ENCODE results near the gene METTL23.
A peak's percentile ranks its signal among the peaks of the same experiment; 100 is the strongest.
"Not testable (repeated sequence)": the region's sequence is repeated elsewhere in the genome, so short reads cannot be mapped to it uniquely, and the experiment has no call there.

The METTL23 gene

DNA sequence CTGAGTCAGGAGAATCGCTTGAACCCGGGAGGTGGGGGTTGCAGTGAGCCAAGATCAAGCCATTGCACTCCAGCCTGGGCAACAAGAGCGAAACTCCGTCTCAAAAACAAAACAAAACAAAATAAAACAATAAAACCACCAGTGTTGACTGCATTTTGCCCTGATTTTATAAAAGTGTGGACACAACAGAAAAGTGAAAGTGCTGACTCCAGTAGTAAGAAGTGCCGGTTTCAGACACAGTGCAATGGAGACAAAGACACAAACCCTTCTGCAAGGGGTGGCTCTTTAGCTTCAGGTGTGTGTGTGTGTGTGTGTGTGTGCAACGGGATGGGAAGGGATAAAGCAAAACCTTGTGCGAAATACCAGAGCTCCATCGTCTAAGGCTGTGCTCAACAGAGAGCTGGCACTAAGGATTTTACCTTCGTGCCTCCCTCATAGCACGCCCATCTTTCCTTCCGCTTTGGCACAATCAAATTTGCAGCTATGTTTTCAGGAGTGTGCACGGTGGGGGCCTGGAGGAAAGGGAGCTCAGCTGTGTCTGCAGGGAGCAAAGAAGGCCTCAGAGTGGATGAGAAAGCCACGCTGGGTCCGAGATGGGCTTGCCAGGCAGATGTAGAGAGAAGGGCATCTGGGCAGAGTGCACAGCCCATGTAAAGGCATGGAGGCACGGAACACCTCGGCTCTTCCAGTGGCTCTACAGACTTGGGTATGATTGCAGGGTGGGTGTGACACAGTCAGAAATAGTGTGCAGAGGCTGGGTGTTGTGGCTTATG is 31.4 kb upstream of the METTL23 start:
- no peak for DNase-seq

DNA sequence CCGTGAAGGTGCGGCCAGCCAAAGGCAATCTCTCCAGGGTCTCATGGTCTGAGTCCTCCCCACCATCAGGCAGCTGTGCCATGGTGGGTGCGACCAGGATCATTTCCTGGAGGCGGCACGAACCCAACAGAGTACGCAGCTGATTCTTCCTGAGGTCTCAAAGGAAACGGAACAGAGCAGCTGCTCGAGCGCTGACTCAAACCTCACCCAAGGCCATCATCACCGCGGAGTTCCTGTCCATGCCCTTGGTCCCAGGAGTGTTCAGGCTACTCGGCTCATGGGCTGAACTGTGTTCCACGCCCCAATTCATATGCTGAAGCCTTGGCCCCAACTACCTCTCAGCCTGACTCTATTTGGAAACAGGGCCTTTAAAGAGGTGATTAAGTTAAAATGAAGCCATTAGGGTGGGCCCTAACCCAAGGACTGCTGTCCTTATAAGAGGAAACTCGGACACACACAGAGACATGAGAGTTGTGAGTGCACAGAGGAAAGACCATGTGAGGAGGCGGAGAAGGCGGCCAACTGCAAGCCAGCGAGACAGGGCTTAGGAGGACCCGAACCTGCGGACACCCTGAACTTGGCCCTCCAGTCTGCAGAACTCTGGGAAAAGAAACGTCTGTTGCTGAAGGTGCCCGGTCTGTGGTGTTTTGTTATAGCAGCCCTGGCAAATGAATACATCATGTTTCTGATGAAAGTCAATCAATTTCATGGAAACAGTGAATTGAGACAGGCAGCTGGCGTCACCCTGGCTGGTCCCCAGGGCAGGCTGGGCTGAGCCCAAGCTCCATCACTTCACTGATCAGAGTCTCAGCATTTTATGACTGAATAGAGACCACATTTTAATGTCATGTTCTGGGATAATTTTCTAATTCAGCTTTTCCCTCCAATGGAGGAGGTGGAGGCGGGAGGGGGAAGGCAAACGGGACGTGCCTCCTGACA is 29.6 kb upstream of the METTL23 start:
- no peak for DNase-seq

DNA sequence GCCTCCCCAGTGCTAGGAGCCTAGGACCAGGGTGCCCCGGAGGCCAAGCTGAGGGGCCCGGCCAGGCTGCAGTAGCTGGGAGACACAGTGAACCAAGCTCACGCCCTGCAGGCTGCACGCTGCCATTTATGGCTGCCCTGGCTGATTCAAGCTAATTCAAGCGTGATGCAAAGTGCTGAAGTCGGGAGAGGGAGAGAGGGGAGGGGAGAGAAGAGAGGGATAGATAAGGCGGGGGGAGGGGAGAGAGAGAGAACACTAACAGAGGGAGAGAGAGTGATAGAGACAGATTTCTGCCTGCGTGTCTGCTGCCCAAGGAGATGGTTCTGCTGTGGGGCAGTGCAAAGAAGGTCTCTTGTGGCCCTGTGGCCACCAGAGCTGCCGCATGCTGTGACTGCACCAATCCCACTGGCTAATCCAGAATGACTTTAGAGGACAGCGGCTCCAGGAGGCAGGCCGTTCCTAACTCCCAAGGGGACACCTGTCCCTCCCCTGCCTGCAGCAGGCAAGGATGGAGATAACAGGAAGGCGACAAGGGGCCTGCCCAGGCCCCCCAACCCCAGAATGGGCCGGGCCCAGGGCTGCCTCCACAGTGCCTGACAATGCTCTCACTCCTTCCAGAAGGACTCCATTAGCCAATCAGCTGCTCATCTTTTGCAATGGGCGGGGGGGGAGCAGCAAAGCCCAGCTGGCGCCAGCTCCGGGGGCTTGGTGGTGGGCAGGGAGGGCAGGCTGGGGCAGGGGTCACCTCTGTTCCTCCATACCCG is 28.8 kb upstream of the METTL23 start:
- no peak for DNase-seq

DNA sequence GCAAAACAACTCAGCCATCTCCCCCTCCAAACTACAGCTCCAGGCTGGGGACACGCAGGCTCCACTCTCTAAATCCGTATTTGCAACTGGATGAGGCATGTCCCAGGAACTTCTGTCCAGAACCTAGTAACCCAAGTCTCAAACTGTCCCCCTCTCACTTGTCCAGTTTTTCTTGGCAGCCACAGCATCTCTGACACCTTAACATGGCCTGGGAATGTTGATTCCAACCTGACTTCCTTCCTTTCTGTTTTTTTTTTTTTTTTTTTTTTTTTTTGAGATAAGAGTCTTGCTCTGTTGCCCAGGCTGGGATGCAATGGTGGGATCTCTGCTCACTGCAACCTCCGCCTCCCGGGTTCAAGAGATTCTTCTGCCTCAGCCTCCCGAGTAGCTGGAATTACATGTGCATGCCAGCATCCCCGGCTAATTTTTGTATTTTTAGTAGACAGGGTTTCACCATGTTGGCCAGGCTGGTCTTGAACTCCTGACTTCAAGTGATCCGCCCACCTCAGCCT is 28.1 kb upstream of the METTL23 start:
- not testable (repeated sequence) for DNase-seq

DNA sequence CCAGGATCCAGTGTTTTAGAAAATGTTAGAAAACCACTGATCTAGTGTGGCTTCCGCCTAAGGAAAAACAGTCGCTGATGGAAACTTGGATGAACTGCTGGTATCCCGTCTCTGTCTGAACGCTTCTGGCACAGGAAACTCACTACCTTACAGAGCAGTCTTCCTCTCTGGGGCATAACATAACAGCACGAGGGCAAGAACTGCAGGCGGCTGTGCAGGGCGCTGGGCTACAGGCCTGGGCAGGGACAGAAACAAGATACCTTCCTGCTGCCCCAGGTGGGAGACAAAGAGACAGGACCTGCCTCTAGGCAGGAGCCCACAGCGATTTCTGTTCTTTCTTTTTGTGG is 26.4 kb upstream of the METTL23 start:
- DNase-seq, result no peak

DNA sequence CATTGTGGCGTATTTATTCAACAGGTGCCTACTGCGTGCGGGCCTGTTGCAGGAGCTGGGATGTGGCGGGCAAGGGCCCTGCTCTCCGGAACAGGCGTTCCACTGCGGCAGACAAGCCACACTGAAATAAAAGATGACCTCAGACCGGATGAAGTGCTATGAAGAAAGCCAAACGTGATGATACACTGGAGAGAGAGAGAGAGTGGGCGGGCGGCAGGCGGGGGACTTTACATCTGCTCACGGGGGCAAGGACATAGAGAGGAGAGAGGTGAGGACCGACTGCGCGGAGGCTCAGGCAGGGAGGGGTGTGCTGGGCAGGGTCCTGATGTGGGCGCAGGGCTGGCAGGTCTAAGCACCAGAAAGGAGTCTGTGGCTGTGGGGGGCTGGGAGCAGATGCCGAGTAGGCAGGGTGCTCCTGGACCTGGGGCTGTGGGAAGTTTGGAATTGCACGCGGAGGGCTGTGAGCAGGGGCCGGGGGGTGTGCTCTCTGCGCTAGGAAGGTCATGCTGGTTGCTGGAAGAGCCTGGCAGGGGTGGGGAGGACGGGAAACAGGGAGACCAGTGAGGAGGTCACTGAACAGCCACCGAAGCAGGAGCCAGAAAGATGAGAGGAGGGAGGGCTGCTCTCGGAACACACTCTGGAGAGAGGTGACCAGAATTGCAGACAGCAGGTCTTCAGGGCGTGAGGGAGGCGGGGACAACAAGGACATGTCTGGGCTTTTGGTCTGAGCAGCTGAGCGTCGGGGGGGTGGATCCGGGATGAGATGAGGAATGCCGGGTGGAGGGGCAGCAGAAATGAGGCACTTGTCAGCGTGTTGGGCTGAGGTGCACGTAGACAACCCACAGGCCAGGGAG is 25.8 kb upstream of the METTL23 start:
- DNase-seq, result no peak

DNA sequence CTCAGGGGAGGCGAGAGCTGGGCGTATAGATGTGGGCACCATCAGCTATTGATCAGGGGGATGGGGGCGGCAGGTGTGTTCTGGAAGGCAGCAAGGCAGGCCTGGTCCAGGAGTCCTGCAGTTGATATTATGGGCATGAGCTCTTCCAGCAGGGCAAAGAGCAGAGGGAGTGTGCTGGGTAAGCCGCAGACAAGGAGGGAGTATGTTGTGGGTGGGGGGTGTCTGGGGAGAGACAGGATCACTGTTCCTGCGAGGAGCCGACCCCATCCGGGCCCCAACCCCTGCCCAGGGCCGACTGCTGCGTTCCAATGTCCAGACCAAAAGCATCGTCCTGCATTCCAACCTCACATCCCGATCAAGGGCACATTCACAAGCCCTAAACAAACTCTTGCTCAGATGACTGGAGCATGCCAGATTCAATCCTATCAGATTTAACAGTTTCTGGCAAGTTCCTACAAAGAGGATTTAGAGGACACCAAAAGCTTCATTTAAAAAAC is 25.1 kb upstream of the METTL23 start:
- DNase-seq, result no peak

DNA sequence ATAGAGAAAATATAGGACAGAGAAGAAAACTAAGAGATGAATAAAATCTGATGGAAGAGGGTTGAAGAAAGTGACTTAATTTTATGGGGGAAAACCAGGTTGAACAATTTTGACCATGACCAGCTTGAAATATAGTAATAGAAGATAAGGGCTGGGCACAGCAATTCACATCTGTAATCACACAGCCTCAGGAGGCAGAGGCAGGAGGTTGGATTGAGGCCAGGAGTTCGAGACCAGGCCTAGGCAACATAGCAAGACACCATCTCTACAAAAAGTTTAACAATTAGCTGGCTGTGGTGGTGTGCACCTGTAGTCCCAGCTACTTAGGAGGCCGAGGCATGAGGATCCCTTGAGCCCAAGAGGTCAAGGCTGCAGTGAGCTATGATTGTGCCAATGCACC is 24.6 kb upstream of the METTL23 start:
- DNase-seq, result no peak

DNA sequence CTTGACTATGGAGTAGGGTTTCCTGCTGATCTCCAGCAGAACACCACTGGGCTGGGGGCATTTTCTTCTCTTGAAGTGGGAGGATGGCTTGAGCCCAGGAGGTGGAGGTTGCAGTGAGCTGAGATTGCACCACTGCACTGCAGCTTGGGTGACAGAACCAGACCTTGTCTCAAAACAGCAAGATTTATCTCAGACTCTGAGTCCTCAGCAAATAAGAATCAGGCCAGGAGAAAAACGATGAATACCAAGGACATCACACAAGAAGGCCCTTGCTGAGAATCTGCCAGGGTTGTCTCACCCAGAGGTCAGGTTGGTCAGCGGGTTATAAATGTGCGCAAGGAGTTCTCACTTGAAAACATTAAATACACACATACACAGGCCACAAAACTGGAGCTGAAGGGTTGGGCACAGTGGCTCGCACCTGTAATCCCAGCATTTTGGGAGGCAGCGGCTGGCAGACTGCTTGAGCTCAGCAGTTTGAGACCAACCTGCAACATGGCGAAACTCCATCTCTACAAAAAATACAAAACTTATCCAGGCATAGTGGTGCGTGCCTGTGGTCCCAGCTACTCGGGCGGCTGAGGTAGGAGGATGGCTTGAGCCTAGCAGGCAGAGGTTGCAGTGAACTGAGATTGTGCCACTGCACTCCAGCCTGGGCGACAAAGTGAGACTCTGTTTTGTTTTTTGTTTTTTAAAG is 23.6 kb upstream of the METTL23 start:
- no peak for DNase-seq

DNA sequence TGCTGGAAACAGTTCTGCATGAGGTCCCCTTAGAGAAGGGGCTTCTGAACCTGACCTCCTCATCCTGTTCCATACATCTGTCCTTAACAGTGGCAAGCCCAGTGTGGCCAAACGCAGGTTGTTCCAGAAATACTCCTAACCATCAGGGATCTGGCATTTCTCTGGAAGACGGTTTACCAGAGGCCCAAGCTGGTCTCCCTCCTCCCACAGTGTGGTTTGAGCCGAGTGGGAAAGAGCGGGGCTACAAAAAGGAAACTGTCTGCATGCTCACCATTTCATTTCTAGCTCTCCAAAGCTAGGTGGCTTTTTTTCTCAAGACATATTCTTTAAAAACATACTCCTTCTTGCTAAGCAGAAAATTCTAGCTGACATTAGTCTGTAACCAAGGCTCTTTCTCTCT is 21.8 kb upstream of the METTL23 start:
- no peak for DNase-seq

DNA sequence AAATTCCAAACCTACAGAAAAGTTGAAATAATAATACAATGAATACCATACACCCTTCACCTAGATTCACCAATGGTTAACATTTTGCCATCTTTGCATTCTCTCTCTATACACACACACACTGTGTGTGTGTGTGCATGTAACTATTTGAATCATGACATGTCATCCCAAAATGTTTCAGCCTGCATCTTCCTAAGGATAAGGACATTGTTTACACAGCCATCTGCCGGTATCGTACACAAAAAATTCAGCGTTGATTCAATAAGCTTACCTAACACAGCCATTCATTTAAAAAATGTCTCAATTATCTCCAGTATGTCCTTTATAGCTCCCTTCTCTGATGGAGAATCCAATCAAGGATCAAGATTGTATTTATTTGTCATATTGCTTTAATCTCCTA is 19.8 kb upstream of the METTL23 start:
- no peak for DNase-seq

DNA sequence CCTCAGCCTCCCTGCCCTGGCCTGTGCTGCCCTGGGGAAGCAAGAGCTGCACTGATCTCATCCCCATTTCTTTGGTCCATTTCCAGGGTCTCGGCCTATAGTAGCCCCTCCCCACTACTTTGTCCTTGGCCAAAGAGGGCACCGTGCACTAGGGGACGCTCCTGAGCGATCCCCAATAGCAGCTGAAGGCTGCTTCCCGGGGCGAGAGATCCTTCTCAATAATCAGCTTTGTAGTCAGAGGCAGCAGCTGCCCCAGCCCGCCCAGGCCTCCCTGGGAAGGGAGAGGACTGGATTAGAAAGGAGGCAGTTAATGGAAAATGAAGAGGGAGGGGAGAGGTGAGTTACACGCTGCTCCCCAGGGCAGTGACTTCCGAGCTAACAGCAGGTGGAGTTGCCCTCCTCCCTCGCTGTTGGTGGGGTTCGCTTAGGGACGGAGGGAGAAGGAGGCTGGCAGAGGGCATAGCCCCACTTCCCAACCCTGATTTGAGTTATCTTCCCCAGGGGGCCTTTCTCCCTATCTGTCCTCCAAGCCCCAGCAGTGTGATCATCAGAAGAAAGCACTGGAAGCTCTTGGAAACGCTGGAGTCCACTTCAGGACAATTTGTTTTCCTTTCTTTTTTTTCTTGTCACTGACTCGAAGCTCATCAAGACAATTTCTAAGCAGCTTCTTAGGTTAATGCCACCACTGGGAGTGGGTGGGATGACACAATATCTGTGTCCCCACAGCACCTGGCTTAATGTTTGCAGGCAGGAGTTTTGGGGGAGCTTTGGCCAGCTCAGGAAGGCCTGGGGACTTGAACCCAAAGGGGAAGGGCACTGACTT is 18.4 kb upstream of the METTL23 start:
- DNase-seq, result no peak

DNA sequence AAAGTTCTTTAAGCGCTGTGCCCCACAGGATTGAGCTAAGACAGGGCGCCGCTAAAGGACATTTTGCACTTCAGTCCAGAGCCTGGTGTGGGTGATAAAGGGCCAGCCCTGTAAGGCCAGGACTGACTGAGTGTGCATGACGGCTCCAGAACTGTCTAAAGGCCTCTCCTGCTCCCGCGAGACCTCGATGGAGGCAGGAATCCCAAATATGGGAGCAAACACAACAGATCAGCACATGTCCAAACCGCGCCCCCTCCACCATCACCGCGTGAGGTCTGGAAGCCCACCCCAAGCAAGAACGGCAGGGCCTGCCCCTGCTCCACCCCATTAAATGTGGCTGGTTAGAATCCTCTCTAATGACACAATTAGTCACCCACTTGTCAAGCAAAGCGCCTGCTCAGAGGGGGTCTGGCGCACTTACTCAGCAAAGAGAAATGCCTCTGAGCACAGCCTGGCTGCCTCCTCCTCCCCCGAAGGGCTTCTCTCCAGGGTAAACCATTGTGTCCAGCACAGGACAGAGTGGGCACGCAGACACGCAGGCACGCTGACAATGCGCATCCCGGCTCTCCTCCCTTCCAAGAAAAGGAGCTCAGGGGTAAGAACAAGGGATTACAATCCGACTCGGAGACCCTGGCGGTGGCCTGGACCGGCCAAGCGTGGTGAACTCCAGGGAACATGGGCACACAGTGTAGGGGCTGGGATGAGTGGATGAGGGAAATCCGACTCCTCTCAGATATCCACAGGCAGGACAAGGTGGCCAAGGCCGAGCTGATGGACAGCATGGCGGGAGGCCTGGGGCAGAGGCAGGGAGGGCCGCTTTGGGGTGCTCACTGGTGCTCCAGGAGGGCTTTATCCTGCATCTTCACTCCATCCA is 17.3 kb upstream of the METTL23 start:
- no peak for DNase-seq

DNA sequence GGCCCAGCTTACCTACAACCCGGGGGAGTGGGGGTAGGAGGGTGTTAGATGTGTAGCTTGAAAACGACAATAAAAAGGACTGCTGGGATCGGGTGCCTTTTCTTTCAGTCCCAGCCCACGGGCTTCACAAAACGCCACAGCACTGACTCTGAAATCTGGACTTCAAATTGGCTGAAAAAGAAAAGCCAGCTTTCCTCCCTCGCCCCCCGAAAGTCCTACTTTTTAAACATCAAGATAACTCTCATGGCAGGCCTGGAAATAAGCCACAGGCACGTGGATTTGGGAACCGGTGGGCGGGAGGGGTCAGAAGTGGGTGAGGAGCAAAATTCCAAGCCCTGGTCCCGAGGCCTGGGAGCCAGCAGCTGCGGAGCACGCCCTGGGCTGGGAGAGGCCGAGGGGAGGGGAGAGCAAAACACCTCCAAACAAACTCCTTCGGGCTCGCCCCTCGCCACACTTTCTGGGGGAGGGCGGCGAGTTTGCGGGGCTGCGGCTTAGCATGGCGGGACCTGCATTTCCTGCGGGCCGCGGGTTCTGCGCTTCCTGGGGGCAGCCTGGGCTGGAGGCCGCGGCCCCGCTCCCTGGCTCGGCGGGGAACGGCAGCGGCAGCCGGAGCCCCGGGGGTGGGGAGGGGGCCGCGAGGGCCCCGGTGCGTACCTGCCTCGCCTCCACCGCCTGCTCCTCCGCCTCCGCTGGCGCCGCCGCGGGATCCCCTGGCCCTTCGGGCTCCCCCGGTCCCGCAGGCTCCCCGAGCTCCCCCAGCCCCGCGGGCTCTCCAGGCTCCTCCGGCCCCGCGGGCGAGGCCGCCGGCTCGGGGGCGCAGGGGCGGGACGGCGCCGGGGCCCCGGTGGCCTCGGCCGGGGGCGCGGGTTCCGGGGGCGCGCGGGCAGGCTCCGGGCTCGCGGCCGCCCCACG is 16.4 kb upstream of the METTL23 start:
- DNase-seq, result not testable (repeated sequence)

DNA sequence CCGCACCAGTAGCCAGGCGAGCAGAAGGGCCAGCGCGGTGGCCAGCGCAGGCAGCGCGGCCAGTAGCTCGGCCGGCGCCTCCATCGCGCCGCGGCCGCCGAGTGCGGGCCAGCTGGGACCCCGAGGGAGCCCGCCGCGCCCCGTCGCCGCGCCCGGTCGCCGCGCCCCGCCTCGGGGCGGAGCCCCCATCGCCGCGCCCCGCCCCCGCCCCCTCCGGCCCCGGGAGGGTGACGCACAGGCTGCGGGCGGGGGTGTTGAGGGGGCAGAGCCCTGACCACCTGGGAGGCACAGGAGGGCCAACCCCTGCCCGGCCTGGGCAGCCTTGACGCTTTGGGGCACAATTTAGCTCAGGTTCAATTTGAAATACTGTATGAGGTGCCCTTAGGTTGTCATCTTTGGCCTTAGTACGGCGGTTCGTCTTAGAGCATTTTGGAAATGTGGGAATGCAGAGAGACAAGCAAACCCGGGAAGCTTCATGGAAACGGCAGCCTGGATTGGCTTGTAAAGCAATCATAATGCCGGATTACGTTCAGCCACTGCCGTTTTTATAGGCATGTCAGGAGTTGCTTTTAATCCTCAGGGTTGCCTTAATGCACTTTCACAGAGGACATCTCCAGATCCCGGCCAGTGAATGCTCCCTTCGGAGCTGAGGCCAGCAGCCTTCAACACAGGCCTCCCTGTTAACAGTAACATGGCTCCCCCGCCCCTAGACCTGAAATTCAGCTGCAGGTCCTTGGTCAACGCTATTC is 15.6 kb upstream of the METTL23 start, which contains the start of gene MXRA7:
Gene MXRA7 (minus strand): TSS at position 103 of the 749 bp plus-strand sequence. CDS start 19 bp downstream, at position 84.
- peak; percentile 34 for DNase-seq

DNA sequence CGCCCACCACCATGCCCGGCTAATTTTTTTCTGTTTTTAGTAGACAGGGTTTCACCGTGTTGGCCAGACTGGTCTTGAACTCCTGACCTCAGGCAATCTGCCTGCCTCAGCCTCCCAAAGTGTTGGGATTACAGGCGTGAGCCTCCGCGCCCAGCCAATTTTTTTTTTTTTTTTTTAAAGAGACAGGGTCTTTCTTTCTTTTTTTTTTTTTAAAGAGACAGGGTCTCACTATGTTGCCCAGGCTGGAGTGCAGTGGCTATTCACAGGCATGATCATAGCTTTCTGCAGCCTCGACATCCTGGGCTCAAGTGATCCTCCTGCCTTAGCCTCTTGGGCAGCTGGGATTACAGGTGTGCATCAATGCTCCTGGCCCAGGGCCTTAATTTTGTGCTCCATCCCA is 14.3 kb upstream of the METTL23 start:
- not testable (repeated sequence) for DNase-seq

DNA sequence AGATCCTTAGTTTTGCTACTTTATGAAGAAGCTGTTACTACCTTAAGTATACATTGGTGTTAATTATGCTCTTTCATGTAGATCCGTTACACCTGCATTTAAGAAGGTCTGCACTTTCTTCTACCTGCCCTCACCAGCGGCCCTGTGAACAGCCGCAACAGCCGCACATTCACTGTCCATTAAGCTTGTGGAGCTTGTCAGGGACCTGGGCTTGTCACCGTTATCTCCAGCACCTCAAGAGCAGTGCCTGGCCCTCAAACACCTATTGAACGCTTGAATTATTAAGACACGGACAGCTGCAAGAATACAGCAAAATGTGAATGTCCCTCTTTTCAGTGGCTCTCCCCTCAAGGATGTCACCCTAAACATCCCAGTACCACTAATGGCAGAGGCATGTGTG is 12.9 kb upstream of the METTL23 start:
- no peak for DNase-seq

Data from central memory CD4-positive, alpha-beta T cell (primary cell).